Cardiac fibroblast (primary cell): ENCODE data around the gene JAKMIP1.
A peak's percentile ranks its signal among the peaks of the same experiment; 100 is the strongest.
"Not testable (repeated sequence)": the region's sequence is repeated elsewhere in the genome, so short reads cannot be mapped to it uniquely, and the experiment has no call there.

Source experiments
- DNase-seq, 2 donors: peaks; one replicate each; pipeline versions ENCODE4 v3.0.0 to v3.0.0-alpha.2; 2010; ENCODE audit warnings: low read depth in 2 of 2
- H3K4me3 ChIP-seq, 2 donors: replicated peaks in 1 of 2; 1 replicate in 1 of 2; 2 replicates in 1 of 2; pipeline ENCODE4 v1.5.1; 2011; ENCODE audit warnings: low read depth in 2 of 2, low read length in 2 of 2, mild to moderate bottlenecking in 2 of 2, moderate library complexity in 1 of 2
- CTCF ChIP-seq: IDR thresholded peaks from one replicate; pipeline ENCODE4 v1.5.1; 2011; ENCODE audit warnings: low read depth, mild to moderate bottlenecking, low read length, inconsistent platforms

Gene JAKMIP1

GRCh38 chr4:6222761-6223292 lies 22.5 kb upstream of the JAKMIP1 start:
- no peak overlapping the region for H3K4me3 ChIP-seq
- DNase-seq: no peak
- no peak for TF ChIP-seq CTCF

GRCh38 chr4:6221851-6222760 lies 21.8 kb upstream of the JAKMIP1 start:
- H3K4me3 ChIP-seq: no peak overlapping the region
- DNase-seq: peak; percentile 11 to 15
- no peak for TF ChIP-seq CTCF

- H3K4me3 ChIP-seq: no peak overlapping the region
- no peak for DNase-seq
- TF ChIP-seq CTCF: no peak
Measured at GRCh38 chr4:6221301-6221850, 21.0 kb upstream of the JAKMIP1 start.

- DNase-seq: no peak
- TF ChIP-seq CTCF: no peak
- no peak overlapping the region for H3K4me3 ChIP-seq
Measured at GRCh38 chr4:6217716-6218381, 17.5 kb upstream of the JAKMIP1 start.

GRCh38 chr4:6216588-6216987 lies 16.2 kb upstream of the JAKMIP1 start:
- TF ChIP-seq CTCF: no peak
- no peak for DNase-seq
- no peak overlapping the region for H3K4me3 ChIP-seq

- DNase-seq: no peak
- H3K4me3 ChIP-seq: no peak overlapping the region
- TF ChIP-seq CTCF: no peak
Measured at GRCh38 chr4:6209921-6210320, 9.6 kb upstream of the JAKMIP1 start.

- not testable (repeated sequence) for DNase-seq, H3K4me3 ChIP-seq
Measured at GRCh38 chr4:6209291-6209690, 8.9 kb upstream of the JAKMIP1 start.
